GM19239 (cell line): ENCODE measurements around the gene RBFOX2.
"Not testable (repeated sequence)": the region's sequence is repeated elsewhere in the genome, so short reads cannot be mapped to it uniquely, and the experiment has no call there.

ENCODE experiments used
- DNase-seq: peaks from one replicate; pipeline ENCODE4 v3.0.0; 2011; ENCODE audit warnings: low spot score; ENCODE audit not compliant: insufficient read length
- FAIRE-seq: peaks from 2 replicates; lab custom pipeline; 2011; peaks lifted over from hg19 to GRCh38; lab: Jason Lieb, UNC

RBFOX2 gene

GRCh38 chr22:36010090-36010489 is 18.5 kb downstream of the RBFOX2 start:
- FAIRE-seq (no peak), DNase-seq (no peak)

GRCh38 chr22:36009085-36009484 is 19.5 kb downstream of the RBFOX2 start:
- no peak for FAIRE-seq
- DNase-seq: no peak

- FAIRE-seq: no peak
- DNase-seq: no peak
Measured at GRCh38 chr22:36008565-36008964, 20.1 kb downstream of the RBFOX2 start.

GRCh38 chr22:36008131-36008530 is 20.5 kb downstream of the RBFOX2 start:
- no peak for FAIRE-seq
- DNase-seq: no peak

DNA sequence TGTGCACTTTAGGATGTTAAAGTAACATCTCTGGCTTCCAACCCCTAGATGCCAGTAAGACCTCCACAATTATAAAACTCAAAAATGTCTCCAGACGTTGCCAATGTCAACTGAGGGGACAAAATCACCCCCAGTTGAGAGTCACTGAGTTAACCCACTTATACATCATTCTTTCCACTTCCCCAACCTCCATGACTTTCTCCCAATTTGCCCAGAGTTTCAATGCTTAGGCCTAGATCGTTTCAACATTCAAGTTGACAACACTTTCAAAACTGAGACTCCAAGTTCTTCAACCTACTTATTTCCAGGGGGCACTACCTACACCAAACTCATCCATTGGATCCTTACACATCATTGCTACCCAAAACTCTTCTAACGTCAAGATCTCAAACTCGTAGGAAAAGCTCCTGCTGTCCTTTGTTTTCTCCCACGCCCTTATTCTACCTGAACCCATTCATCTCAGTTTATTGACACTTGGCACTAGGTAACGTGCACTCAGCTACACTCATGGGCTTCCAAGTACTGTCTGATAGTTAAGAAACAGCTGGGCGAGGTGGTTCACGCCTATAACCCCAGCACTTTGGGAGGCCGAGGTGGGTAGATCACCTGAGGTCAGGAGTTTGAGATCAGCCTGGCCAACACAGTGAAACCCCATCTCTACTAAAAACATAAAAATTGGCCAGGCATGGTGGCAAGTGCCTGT is 24.5 kb downstream of the RBFOX2 start:
- FAIRE-seq: no peak
- no peak for DNase-seq

- FAIRE-seq: no peak
Measured at GRCh38 chr22:36002718-36003260, 25.8 kb downstream of the RBFOX2 start.

GRCh38 chr22:36002084-36002483 is 26.5 kb downstream of the RBFOX2 start:
- FAIRE-seq (no peak), DNase-seq (no peak)

More at GRCh38 chr22:36002718-36003260, 25.8 kb downstream of the RBFOX2 start:
- DNase-seq: no peak

DNA sequence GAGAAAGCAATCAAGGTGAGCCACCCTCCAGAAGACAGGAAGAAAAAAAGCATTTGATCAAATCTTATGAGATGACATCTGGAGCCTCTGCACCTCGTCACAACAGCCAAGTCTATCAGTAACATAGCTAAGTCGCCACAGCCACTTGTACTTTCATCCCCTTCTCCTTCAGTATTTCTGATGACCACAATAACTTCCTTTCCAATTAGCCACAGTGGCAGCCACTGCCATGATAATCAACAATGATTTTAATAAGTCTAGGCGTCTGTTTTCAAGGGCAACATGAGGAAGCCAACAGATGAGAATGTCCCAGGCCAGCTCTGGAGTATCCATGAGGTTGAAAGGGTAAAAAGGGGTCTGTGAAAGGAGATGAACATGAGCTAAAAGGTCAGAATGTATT is 29.9 kb downstream of the RBFOX2 start:
- FAIRE-seq (no peak), DNase-seq (no peak)

- FAIRE-seq (no peak), DNase-seq (no peak)
Measured at GRCh38 chr22:35997438-35997837, 31.2 kb downstream of the RBFOX2 start.

DNA sequence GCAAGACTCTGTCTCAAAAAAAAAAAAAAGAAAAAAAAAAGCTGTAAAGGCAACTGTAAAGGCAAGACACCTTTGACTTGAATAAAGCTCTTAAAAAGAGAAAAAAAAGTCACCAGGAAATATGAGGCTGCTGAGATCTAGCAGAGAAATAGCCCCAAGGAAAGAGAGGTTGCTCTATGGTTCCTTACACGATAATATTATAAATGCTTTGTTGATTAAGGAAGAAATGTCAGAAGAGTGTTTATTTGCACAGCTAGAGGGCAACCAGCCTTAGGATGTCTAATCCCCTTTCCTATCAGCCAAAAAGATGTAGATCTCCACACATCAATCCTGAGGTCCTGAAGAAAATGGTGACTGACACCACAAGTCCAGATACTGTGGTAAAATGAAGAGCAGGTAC is 32.0 kb downstream of the RBFOX2 start:
- DNase-seq (no peak), FAIRE-seq (no peak)

GRCh38 chr22:35995772-35996171 is 32.9 kb downstream of the RBFOX2 start:
- DNase-seq (no peak), FAIRE-seq (no peak)

GRCh38 chr22:35995348-35995747 is 33.3 kb downstream of the RBFOX2 start:
- no peak for DNase-seq
- no peak for FAIRE-seq

- FAIRE-seq, DNase-seq: not testable (repeated sequence)
Measured at GRCh38 chr22:35993727-35994126, 34.9 kb downstream of the RBFOX2 start.

DNA sequence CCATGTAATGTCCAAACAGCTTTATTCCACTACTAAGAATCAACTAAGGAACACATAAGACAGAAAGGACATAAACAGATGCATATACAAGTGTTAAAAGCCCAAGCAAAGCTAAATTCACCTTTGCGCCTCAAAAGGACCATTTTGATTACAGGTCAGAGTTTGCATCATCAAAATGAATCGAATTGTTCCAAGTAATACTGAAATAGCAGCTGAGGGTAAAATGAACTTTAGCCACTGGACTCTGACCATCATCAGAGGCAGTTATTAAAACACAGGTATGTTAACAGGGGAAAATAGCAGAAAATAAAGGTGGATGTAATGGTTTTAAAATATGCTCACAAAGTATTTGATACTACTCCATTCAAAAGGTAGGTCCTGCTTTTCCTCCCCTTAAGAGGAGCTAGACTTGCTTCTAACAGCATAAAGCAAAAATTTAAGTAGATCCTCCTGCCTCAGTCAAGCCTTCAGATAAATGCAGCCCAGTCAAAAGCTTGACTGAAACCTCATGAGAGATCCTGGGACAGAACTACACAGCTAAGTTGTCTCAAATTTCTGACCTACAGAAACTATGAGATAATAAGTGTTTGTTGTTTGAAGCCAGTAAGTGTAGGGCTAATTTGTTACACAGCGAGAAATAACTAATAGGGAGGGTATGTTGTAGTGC is 35.4 kb downstream of the RBFOX2 start:
- DNase-seq (no peak), FAIRE-seq (no peak)

- DNase-seq: no peak
- no peak for FAIRE-seq
Measured at GRCh38 chr22:35991168-35991567, 37.5 kb downstream of the RBFOX2 start.

- DNase-seq: no peak
- no peak for FAIRE-seq
Measured at GRCh38 chr22:35988030-35988429, 40.6 kb downstream of the RBFOX2 start.

DNA sequence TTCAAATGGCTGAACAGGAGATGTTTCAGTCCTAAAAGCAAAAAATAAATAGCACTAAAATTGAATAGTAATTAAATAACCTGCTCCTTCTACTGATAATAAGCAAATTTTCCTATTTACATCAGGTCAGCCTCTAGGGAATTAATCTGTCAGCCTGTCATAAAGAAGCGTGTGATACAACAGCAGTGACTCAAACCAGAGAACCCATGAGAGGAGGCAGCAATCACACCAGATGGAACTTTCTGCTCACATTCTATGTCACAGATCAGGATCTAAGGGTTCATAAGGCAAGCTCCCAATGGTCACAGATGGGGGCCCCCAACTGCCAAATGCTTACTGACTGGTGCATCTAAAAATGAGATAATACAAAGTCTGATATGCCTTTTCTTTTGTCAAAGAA is 41.1 kb downstream of the RBFOX2 start:
- FAIRE-seq (no peak), DNase-seq (no peak)

DNA sequence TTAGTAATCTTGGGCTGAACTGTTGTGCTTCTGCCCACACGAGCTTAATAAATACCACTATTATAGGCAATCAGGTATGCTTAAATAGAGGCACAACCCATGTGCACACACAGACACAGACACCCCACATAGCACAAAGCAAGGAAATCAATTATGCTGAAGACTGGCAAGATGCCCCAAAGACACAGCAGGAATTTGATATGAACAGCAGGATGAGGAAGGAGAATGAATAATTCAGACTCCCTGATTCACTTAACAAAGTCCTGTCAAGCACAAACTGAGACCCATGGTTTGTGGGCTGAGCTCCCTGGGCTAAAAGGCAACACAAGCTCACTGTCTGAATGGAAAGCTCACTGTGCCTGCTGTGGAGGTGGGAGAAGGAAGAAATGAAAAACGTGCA is 42.5 kb downstream of the RBFOX2 start:
- DNase-seq: no peak
- FAIRE-seq: no peak

- no peak for DNase-seq
- FAIRE-seq: no peak
Measured at GRCh38 chr22:35985371-35985770, 43.3 kb downstream of the RBFOX2 start.

GRCh38 chr22:35984183-35985175 is 44.1 kb downstream of the RBFOX2 start:
- no peak for DNase-seq
- FAIRE-seq: no peak
